ENCODE measurements around the gene SLC25A29.

Gene SLC25A29

DNA sequence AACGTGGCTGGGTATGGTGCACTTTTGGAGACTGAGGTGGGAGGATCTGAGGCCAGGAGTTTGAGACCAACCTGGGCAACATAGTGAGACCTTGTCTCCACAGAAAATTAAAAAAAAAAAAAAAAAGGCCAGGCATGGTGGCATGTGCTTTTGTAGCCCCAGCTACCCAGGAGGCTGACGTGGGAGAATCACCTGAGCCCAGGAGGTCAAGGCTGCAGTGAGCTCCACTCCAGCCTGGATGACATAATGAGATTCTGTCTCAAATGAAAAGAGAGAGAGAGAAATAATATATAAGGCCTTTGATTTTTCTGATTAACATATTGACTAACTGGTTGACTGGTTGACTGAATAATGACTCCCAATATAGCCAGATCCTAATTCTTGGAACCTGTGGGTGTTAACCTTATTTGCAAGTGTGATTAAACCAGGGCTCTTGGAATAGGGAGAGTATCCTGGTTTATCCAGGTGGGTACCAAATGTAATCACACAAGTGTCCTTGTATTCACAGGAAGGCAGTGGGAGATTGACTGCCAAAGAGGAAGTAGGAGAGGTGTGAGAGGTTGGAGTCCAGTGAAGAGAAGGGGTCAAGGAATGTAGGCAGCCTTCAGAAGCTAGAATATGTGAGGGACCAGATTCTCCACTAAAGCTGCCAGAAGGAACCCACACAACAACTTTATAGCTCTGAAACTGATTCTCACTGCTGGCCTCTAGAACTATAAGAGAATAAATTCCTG is 55.3 kb downstream of the SLC25A29 start:
- Histone ChIP-seq H3K4ac (ENCODE audit: low read length) (no peak overlapping the region), H4K8ac (ENCODE audit: low read depth, low read length) (no peak overlapping the region), H3K4me1 (ENCODE audit: control insufficient read depth in 2 of 2, insufficient read depth in 1 of 2, low read depth in 1 of 2, low read length in 2 of 2) (peaks cover 4 to 8% of the 10 kb centered on the region in 2 donors), H2AK5ac (ENCODE audit: low read depth, low read length) (no peak overlapping the region), H2AFZ (ENCODE audit: low read length) (no peak overlapping the region), H3K4me2 (ENCODE audit: insufficient read depth, low read length, poor library complexity, severe bottlenecking) (no peak overlapping the region), H2BK120ac (ENCODE audit: low read depth, low read length) (no peak overlapping the region), H3K14ac (ENCODE audit: low read length) (no peak overlapping the region), H3K27me3 (ENCODE audit: control insufficient read depth in 3 of 3, insufficient read depth in 3 of 3, low read depth in 1 of 3, low read length in 3 of 3) (no peaks in the 10 kb centered on the region), H2BK5ac (ENCODE audit: low read length) (no peak overlapping the region), H2BK12ac (ENCODE audit: low read length) (no peak overlapping the region), H4K91ac (ENCODE audit: low read depth, low read length, poor library complexity) (no peak overlapping the region), H3K9me3 (replicated peaks in 1 of 2; ENCODE audit: control insufficient read depth in 2 of 2, insufficient read depth in 1 of 2, low read depth in 1 of 2, low read length in 2 of 2) (no peaks in the 10 kb centered on the region), H3K23ac (ENCODE audit: low read depth, low read length, poor library complexity) (no peak overlapping the region), H3K79me1 (ENCODE audit: low read depth, low read length) (peaks cover 5% of the 10 kb centered on the region), H3K9ac (ENCODE audit: low read depth, low read length, poor library complexity) (no peak overlapping the region), H3K27ac (replicated peaks; ENCODE audit: low read length) (no peak overlapping the region), H3K4me3 (ENCODE audit: low read length in 2 of 2) (no peak overlapping the region), H3K18ac (ENCODE audit: low read length) (no peak overlapping the region), H2BK15ac (ENCODE audit: low read length) (no peak overlapping the region), H3K36me3 (replicated peaks in 1 of 2; ENCODE audit: control insufficient read depth in 2 of 2, insufficient read depth in 2 of 2, low read length in 2 of 2) (peaks cover 0 to 34% of the 10 kb centered on the region in 2 donors)
- no peak for DNase-seq (ENCODE audit: low spot score)
- no CpG with 5 or more reads among the region's 2 CpGs for WGBS, 2 donors (ENCODE audit: extremely low coverage in 2 of 2, insufficient read length in 2 of 2, insufficient replicate concordance in 1 of 2)

- no peak overlapping the region for H2BK5ac ChIP-seq (ENCODE audit: low read length)
- H3K27ac ChIP-seq (replicated peaks; ENCODE audit: low read length) = no peak overlapping the region
- H3K9me3 ChIP-seq (replicated peaks in 1 of 2; ENCODE audit: control insufficient read depth in 2 of 2, insufficient read depth in 1 of 2, low read depth in 1 of 2, low read length in 2 of 2) = no peaks in the 10 kb centered on the region
- no peak overlapping the region for H3K18ac ChIP-seq (ENCODE audit: low read length)
- DNase-seq (ENCODE audit: low spot score) = peak; percentile 43
- WGBS, 2 donors (ENCODE audit: extremely low coverage in 2 of 2, insufficient read length in 2 of 2, insufficient replicate concordance in 1 of 2) = no CpG with 5 or more reads among the region's 3 CpGs
- no peaks in the 10 kb centered on the region for H3K27me3 ChIP-seq (ENCODE audit: control insufficient read depth in 3 of 3, insufficient read depth in 3 of 3, low read depth in 1 of 3, low read length in 3 of 3)
- H2AFZ ChIP-seq (ENCODE audit: low read length) = no peak overlapping the region
- no peak overlapping the region for H2AK5ac ChIP-seq (ENCODE audit: low read depth, low read length)
- no peak overlapping the region for H3K14ac ChIP-seq (ENCODE audit: low read length)
- H3K4me3 ChIP-seq (ENCODE audit: low read length in 2 of 2) = no peak overlapping the region
- H3K36me3 ChIP-seq (replicated peaks in 1 of 2; ENCODE audit: control insufficient read depth in 2 of 2, insufficient read depth in 2 of 2, low read length in 2 of 2) = peaks cover 0 to 48% of the 10 kb centered on the region in 2 donors
- no peak overlapping the region for H3K23ac ChIP-seq (ENCODE audit: low read depth, low read length, poor library complexity)
- no peak overlapping the region for H4K91ac ChIP-seq (ENCODE audit: low read depth, low read length, poor library complexity)
- no peak overlapping the region for H3K4ac ChIP-seq (ENCODE audit: low read length)
- H3K4me1 ChIP-seq (ENCODE audit: control insufficient read depth in 2 of 2, insufficient read depth in 1 of 2, low read depth in 1 of 2, low read length in 2 of 2) = peaks cover 4 to 8% of the 10 kb centered on the region in 2 donors
- H2BK120ac ChIP-seq (ENCODE audit: low read depth, low read length) = no peak overlapping the region
- no peak overlapping the region for H4K8ac ChIP-seq (ENCODE audit: low read depth, low read length)
- H3K9ac ChIP-seq (ENCODE audit: low read depth, low read length, poor library complexity) = no peak overlapping the region
- H2BK15ac ChIP-seq (ENCODE audit: low read length) = no peak overlapping the region
- peaks cover 7% of the 10 kb centered on the region for H3K79me1 ChIP-seq (ENCODE audit: low read depth, low read length)
- no peak overlapping the region for H2BK12ac ChIP-seq (ENCODE audit: low read length)
- no peak overlapping the region for H3K4me2 ChIP-seq (ENCODE audit: insufficient read depth, low read length, poor library complexity, severe bottlenecking)
Observed at GRCh38 chr14:100246809-100247428, 59.3 kb downstream of the SLC25A29 start.

DNA sequence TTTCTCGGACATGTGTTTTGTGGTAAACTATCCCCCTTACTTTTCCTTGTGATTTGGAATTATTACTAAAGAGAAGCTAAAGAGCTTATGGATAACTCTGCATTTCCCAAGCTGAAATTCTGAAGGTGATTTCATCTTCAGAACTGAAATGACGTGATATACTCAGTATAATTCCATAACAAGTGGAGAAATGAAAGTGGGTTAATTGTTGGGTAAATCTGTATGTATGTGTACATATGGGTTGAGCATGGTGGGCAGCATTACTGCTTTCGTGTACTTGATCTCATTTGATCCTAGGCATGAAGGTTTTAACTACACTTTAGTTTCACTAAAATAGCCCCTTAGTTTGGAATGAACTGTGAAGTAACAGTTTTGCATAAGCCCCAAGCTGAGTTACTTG is 63.2 kb downstream of the SLC25A29 start:
- Histone ChIP-seq H3K4me3 (ENCODE audit: low read length in 2 of 2) (no peak overlapping the region), H2BK120ac (ENCODE audit: low read depth, low read length) (no peak overlapping the region), H2BK12ac (ENCODE audit: low read length) (no peak overlapping the region), H4K8ac (ENCODE audit: low read depth, low read length) (no peak overlapping the region), H4K91ac (ENCODE audit: low read depth, low read length, poor library complexity) (no peak overlapping the region), H3K4me2 (ENCODE audit: insufficient read depth, low read length, poor library complexity, severe bottlenecking) (no peak overlapping the region), H2AK5ac (ENCODE audit: low read depth, low read length) (no peak overlapping the region), H3K4me1 (ENCODE audit: control insufficient read depth in 2 of 2, insufficient read depth in 1 of 2, low read depth in 1 of 2, low read length in 2 of 2) (peaks cover 2 to 11% of the 10 kb centered on the region in 2 donors), H2BK5ac (ENCODE audit: low read length) (no peak overlapping the region), H3K18ac (ENCODE audit: low read length) (no peak overlapping the region), H2BK15ac (ENCODE audit: low read length) (no peak overlapping the region), H3K9me3 (replicated peaks in 1 of 2; ENCODE audit: control insufficient read depth in 2 of 2, insufficient read depth in 1 of 2, low read depth in 1 of 2, low read length in 2 of 2) (no peaks in the 10 kb centered on the region), H3K9ac (ENCODE audit: low read depth, low read length, poor library complexity) (no peak overlapping the region), H3K79me1 (ENCODE audit: low read depth, low read length) (peaks cover 13% of the 10 kb centered on the region), H3K27ac (replicated peaks; ENCODE audit: low read length) (no peak overlapping the region), H3K27me3 (ENCODE audit: control insufficient read depth in 3 of 3, insufficient read depth in 3 of 3, low read depth in 1 of 3, low read length in 3 of 3) (no peaks in the 10 kb centered on the region), H3K14ac (ENCODE audit: low read length) (no peak overlapping the region), H2AFZ (ENCODE audit: low read length) (no peak overlapping the region), H3K4ac (ENCODE audit: low read length) (no peak overlapping the region), H3K36me3 (replicated peaks in 1 of 2; ENCODE audit: control insufficient read depth in 2 of 2, insufficient read depth in 2 of 2, low read length in 2 of 2) (peaks cover 0 to 40% of the 10 kb centered on the region in 2 donors), H3K23ac (ENCODE audit: low read depth, low read length, poor library complexity) (no peak overlapping the region)
- no CpG with 5 or more reads among the region's 3 CpGs for WGBS, 2 donors (ENCODE audit: extremely low coverage in 2 of 2, insufficient read length in 2 of 2, insufficient replicate concordance in 1 of 2)
- no peak for DNase-seq (ENCODE audit: low spot score)

- Histone ChIP-seq H3K9ac (ENCODE audit: low read depth, low read length, poor library complexity) (no peak overlapping the region), H3K79me1 (ENCODE audit: low read depth, low read length) (peaks cover 11% of the 10 kb centered on the region), H2AK5ac (ENCODE audit: low read depth, low read length) (no peak overlapping the region), H2BK120ac (ENCODE audit: low read depth, low read length) (no peak overlapping the region), H3K27me3 (ENCODE audit: control insufficient read depth in 3 of 3, insufficient read depth in 3 of 3, low read depth in 1 of 3, low read length in 3 of 3) (no peaks in the 10 kb centered on the region), H2BK15ac (ENCODE audit: low read length) (no peak overlapping the region), H2AFZ (ENCODE audit: low read length) (no peak overlapping the region), H3K14ac (ENCODE audit: low read length) (no peak overlapping the region), H4K8ac (ENCODE audit: low read depth, low read length) (no peak overlapping the region), H3K4ac (ENCODE audit: low read length) (no peak overlapping the region), H3K9me3 (replicated peaks in 1 of 2; ENCODE audit: control insufficient read depth in 2 of 2, insufficient read depth in 1 of 2, low read depth in 1 of 2, low read length in 2 of 2) (no peaks in the 10 kb centered on the region), H4K91ac (ENCODE audit: low read depth, low read length, poor library complexity) (no peak overlapping the region), H3K4me1 (ENCODE audit: control insufficient read depth in 2 of 2, insufficient read depth in 1 of 2, low read depth in 1 of 2, low read length in 2 of 2) (peaks cover 2 to 15% of the 10 kb centered on the region in 2 donors), H3K36me3 (replicated peaks in 1 of 2; ENCODE audit: control insufficient read depth in 2 of 2, insufficient read depth in 2 of 2, low read length in 2 of 2) (peaks cover 0 to 34% of the 10 kb centered on the region in 2 donors), H2BK5ac (ENCODE audit: low read length) (no peak overlapping the region), H3K27ac (replicated peaks; ENCODE audit: low read length) (no peak overlapping the region), H2BK12ac (ENCODE audit: low read length) (no peak overlapping the region), H3K18ac (ENCODE audit: low read length) (no peak overlapping the region), H3K4me2 (ENCODE audit: insufficient read depth, low read length, poor library complexity, severe bottlenecking) (peak overlapping the region; percentile 18), H3K4me3 (ENCODE audit: low read length in 2 of 2) (peak overlapping the region in 1 of 2 donors; percentile 99), H3K23ac (ENCODE audit: low read depth, low read length, poor library complexity) (no peak overlapping the region)
- WGBS, 2 donors (ENCODE audit: extremely low coverage in 2 of 2, insufficient read length in 2 of 2, insufficient replicate concordance in 1 of 2) = no CpG with 5 or more reads among the region's 3 CpGs
- no peak for DNase-seq (ENCODE audit: low spot score)
Observed at GRCh38 chr14:100241279-100241678, 65.0 kb downstream of the SLC25A29 start.

Measured in neuronal stem cell (in vitro differentiated cells).